Measurements from ENCODE around the gene AHDC1.

AHDC1 gene

DNA sequence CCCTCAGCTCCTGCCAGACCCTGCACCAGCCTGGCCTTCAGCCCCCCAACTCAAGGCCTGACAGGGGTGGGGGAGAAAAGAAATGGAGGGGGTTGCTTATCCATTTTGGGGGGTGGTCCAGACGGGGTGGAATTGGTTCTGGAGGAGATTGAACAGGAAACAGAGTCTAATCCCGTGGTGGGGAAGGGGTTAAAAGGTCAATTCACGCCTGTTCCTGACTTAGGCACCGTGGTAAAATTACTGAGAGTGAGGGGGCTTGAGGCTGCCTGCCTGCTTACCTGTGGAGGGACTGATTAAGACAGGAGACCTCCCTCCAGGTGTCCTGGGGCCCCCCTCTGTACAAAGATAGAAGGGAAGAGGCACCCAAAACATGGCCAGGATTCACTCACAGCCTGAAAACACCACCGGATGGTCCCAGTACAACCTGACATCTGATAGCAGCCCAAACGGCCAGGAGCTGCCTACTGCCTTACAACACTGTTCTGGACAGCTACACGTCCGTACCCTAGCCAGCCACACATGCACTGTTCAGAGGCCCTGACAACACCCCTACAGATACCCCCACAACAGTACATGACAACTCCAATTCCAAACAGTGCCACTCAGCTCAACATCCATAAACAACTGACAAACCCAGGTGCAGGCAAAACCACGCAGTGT is 31.8 kb downstream of the AHDC1 start:
- DNase-seq = no peak
- in situ Hi-C loops (cut with MboI; ENCODE audit: low pct_unique_long_range_greater_than_20kb, low sequenced_read_pairs) = no loop called here

- DNase-seq = no peak
- in situ Hi-C loops (cut with MboI; ENCODE audit: low pct_unique_long_range_greater_than_20kb, low sequenced_read_pairs) = no loop called here
These were observed 32.4 kb downstream of the AHDC1 start for GRCh38 chr1:27571439-27572018.

- in situ Hi-C loops (cut with MboI; ENCODE audit: low pct_unique_long_range_greater_than_20kb, low sequenced_read_pairs) = no loop called here
- no peak for DNase-seq
These were observed 33.2 kb downstream of the AHDC1 start for GRCh38 chr1:27570784-27571183.

DNA sequence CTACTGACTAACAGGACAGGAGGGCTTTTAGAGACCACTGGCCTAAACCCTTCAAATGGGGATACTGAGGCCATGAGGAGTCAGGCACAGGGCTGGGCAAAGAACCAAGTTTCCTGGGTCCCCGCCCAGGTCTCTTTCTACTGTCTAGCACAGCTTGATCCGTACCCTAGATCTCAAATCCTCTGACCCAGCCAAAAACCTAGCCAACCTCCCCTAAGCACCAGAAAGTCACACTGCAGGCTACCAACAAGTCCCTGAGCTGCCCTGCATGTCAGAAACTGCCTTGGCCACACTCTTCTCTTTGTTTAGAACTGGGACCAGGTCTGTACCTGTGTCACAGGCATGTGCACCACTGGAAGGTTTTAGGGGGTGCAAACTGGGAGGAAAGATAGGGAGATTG is 33.6 kb downstream of the AHDC1 start:
- DNase-seq = no peak
- in situ Hi-C loops (cut with MboI; ENCODE audit: low pct_unique_long_range_greater_than_20kb, low sequenced_read_pairs) = no loop called here

DNA sequence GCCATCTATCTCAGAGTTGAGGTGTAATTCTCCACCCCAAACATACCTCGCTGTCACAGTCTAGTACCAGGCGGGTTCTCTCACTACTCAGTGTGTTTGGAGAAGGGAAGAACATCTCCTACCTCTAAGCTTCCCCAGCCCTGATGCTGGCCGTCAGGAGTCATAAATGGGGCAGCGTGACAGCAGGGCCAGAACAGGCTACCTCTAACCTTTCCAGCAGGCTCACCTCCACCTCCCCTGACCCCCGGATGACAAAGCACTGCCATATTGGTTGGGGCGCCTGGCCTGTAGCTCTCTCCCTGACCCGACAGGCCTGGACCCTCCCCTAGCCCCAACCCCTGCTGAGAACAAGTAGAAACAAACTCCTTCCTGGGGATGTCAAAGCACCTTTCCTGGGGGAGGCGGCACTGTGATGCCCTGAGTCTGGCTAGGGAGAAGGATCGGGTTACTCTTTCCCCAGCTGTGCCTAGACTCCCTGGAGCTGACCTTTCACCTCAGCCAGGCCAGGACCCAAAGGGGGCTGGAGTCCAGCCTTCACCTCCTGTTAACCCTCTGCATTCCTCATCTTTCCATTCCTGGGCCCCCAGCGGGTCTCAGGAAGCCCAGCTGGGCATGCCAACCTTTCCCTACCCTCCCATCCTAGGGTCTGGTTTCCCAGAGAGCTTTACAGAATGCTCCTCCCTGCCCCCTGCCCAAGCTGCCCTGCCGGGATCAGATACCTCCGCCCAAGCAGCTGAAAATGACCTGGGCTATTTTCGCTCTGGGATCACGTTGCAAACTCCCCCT is 34.2 kb downstream of the AHDC1 start:
- DNase-seq = no peak

GRCh38 chr1:27569088-27569460 is 34.9 kb downstream of the AHDC1 start:
- in situ Hi-C loops (cut with MboI; ENCODE audit: low pct_unique_long_range_greater_than_20kb, low sequenced_read_pairs) = no loop called here
- no peak for DNase-seq

More for the DNA sequence above, 34.2 kb downstream of the AHDC1 start:
- in situ Hi-C loops (cut with MboI; ENCODE audit: low pct_unique_long_range_greater_than_20kb, low sequenced_read_pairs) = no loop called here

DNA sequence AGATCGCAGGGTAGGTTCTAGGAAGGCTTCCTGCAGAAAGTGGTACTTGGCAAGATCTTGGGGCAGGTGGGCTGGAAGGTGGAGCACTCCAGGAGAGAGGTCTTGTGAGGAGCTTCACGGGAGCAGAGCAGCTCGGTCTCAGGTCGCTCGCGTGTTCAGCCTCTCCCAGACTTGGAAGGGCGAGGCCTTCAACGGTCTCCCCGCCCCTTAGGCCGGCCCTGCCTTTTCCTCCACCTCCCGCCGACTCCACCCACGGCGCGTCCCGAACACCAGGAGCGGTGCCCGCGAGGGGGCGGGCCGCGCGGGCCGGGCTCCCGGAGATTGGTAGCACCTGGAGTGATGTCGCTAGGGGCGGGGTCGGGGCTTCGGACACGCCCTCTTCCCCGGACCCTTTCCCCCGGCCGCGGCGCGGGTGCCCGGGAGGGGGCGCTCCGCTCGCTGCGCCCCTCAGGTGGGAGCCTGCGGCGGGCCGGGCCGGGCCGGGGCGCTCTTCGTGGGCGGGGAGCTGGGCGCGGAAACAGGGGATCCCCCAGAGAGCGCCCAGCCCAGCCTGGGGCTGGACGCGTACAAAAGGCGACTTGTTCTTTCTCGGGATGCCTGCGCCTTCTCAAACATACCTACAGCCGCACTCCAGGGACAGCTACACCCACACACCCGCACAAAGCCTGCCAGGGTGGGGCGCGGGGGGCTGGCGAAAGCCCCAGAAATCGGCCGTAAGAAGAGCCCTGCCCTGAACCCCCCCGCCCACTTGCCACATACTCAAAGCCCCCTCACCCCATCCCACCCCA is 35.5 kb downstream of the AHDC1 start:
- DNase-seq = peak; percentile 99
- in situ Hi-C loops (cut with MboI; ENCODE audit: low pct_unique_long_range_greater_than_20kb, low sequenced_read_pairs) = no loop called here

DNA sequence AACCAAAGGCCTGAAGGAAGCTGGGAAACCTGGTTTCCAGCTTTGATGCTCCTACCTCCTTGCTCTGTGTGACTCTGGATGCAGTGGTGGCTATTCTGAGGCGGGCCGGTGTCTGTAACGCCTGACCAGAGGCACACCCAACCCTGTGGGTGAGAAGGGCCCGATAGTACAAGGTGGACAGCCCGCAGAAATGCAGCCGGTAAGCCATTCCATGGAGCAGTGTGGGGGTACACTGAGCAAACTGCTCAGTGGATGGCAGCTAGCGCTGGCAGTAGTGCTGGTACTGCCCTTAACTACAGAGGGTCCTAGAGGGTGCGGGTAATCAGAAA is 36.0 kb downstream of the AHDC1 start:
- in situ Hi-C loops (cut with MboI; ENCODE audit: low pct_unique_long_range_greater_than_20kb, low sequenced_read_pairs) = no loop called here
- DNase-seq = no peak

- in situ Hi-C loops (cut with MboI; ENCODE audit: low pct_unique_long_range_greater_than_20kb, low sequenced_read_pairs) = no loop called here
- DNase-seq = no peak
These were observed 36.8 kb downstream of the AHDC1 start for GRCh38 chr1:27567146-27567526.

DNA sequence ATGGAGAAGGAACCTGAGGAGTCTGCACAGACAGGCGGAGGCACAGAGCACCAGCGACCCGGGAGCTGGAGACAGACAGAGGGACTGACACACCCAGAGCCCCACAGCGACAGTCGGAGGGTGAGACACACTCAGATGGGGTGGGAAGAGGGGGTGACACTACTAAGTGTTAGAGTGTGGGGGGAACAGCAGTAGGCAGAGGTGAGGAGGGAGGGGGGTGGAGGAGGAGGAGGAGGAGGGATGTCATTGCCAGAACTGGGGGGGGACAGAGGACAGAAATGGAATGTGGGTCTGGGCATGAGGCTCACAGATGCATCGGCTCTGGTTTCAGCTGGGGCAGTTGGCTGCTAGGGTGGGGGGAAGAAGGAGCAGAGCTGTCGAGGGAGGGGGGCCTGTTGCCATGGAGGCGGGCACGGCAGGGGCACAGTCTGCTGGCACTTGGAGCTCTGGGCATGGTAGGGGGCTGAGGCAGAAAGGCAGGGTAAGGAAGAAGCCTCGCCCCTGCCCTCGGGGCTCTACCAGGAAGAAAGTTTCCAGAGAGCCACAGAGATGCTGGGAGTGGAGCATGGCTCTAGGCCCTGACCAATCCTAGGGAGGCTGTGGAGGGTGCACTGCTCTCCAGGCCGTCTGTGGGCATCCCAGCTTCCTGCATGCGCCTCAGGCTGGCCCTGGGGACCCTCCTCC is 37.3 kb downstream of the AHDC1 start:
- in situ Hi-C loops (cut with MboI; ENCODE audit: low pct_unique_long_range_greater_than_20kb, low sequenced_read_pairs) = no loop called here
- DNase-seq = no peak

GRCh38 chr1:27564710-27565649 is 39.0 kb downstream of the AHDC1 start:
- no peak for DNase-seq
- in situ Hi-C loops (cut with MboI; ENCODE audit: low pct_unique_long_range_greater_than_20kb, low sequenced_read_pairs) = no loop called here

DNA sequence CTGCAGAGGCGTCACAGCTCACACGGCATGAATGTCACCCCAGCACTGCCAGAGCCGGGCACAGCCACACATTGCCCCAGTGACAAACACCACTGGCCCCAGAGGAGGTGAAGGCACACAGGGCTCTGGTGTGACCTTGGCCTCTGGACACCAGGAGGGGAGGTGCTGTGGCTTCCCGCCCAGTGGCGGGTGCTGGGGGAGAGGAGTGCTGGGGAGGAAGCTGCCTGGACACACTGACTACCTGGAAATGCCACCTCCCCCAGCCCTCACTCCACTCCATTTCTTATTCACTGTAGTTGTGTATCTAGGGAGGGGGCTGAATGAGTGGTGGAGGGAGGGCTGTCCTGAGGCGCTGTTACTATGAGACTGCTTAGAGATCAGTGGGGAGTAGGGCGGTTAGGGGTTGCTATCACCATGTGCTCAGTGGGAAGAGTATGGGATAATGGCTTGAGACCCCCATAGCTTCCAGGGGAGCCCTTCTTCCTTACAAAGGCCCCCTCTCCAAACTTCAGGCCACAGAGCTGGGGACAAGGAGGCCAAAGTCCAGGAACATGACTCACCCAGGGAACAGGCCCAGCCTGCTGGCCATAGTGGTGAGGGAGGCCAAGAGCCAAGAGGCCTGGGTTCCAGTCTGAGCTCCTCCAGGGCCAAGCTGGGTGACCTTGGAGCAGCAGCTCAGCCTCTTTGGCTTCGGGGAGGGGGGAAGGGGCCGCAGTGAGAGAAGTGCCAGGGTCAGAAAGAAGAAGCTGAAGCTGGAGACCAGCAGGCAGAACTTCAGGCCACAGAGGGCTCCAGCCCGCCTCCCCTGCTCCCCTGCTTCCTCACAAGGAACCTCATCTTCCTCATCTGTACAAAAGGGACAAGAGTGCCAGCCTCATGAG is 40.1 kb downstream of the AHDC1 start:
- peak; percentile 54 for DNase-seq
- in situ Hi-C loops (cut with MboI; ENCODE audit: low pct_unique_long_range_greater_than_20kb, low sequenced_read_pairs) = no loop called here

GRCh38 chr1:27563341-27563590 is 40.7 kb downstream of the AHDC1 start:
- in situ Hi-C loops (cut with MboI; ENCODE audit: low pct_unique_long_range_greater_than_20kb, low sequenced_read_pairs) = no loop called here
- no peak for DNase-seq

GRCh38 chr1:27562534-27563340 is 41.2 kb downstream of the AHDC1 start:
- no peak for DNase-seq
- in situ Hi-C loops (cut with MboI; ENCODE audit: low pct_unique_long_range_greater_than_20kb, low sequenced_read_pairs) = no loop called here

- in situ Hi-C loops (cut with MboI; ENCODE audit: low pct_unique_long_range_greater_than_20kb, low sequenced_read_pairs) = no loop called here
- DNase-seq = no peak
These were observed 41.9 kb downstream of the AHDC1 start for GRCh38 chr1:27562021-27562420.

- in situ Hi-C loops (cut with MboI; ENCODE audit: low pct_unique_long_range_greater_than_20kb, low sequenced_read_pairs) = no loop called here
- DNase-seq = no peak
These were observed 42.6 kb downstream of the AHDC1 start for GRCh38 chr1:27561124-27561899.

Data from KBM-7 (cell line).